Tibial artery (tissue), 4 donors: ENCODE results near the gene LRPPRC.

Experiments used
- DNase-seq, 2 donors: peaks; one replicate each; pipeline ENCODE4 v3.0.0-alpha.2; 2019
- H3K27ac ChIP-seq, 2 donors: fragments of 200-600 bp; sonication (generic) in 1 of 2; 1 replicate in 1 of 2; 2 replicates in 1 of 2; pipeline ENCODE4 v1.5.1; 2018 to 2019; ENCODE audit warnings: mild to moderate bottlenecking in 1 of 2
- H3K27me3 ChIP-seq, 2 donors: fragments of 200-600 bp; sonication (generic) in 1 of 2; one replicate each; pipeline versions ENCODE4 v1.5.1 to v1.6.0; 2016 to 2019
- H3K36me3 ChIP-seq, 3 donors: fragments of 200-600 bp; sonication (generic) in 2 of 3; one replicate each; pipeline ENCODE4 v1.5.1; 2016 to 2019; ENCODE audit warnings: mild to moderate bottlenecking in 2 of 3
- H3K4me1 ChIP-seq, 4 donors: fragments of 200-600 bp; sonication (generic) in 2 of 4; 1 replicate in 3 of 4; 2 replicates in 1 of 4; pipeline ENCODE4 v1.5.1; 2016 to 2019
- H3K4me3 ChIP-seq, 2 donors: fragments of 200-600 bp; sonication (generic) in 1 of 2; 1 replicate in 1 of 2; 2 replicates in 1 of 2; pipeline ENCODE4 v1.5.1; 2018 to 2019; ENCODE audit warnings: mild to moderate bottlenecking in 2 of 2
- H3K9me3 ChIP-seq, 3 donors: fragments of 200-600 bp; sonication (generic) in 1 of 3; one replicate each; pipeline ENCODE4 v1.5.1; 2016 to 2019
- intact Hi-C: fragments of 100-400 bp; cut with DNase I; formaldehyde crosslinking; loops from one replicate; pipeline ENCODE4 v1.15.0; 2023; ENCODE audit warnings: low total_unique reads
- TF ChIP-seq, protein P1 (sequence below), 2 experiments: fragments of 200-600 bp in 1 of 2; fragments of 450-650 bp in 1 of 2; IDR thresholded peaks; one replicate each; pipeline ENCODE4 v1.5.1; 2017 to 2019; ENCODE audit warnings: antibody characterized with exemption in 2 of 2, mild to moderate bottlenecking in 1 of 2, moderate library complexity in 1 of 2

The LRPPRC gene

GRCh38 chr2:44009136-44009735 is 13.4 kb upstream of the LRPPRC start:
- H3K9me3 ChIP-seq, result no peaks in the 10 kb centered on the region
- H3K27ac ChIP-seq, result no peak overlapping the region
- TF ChIP-seq, protein P1, sequence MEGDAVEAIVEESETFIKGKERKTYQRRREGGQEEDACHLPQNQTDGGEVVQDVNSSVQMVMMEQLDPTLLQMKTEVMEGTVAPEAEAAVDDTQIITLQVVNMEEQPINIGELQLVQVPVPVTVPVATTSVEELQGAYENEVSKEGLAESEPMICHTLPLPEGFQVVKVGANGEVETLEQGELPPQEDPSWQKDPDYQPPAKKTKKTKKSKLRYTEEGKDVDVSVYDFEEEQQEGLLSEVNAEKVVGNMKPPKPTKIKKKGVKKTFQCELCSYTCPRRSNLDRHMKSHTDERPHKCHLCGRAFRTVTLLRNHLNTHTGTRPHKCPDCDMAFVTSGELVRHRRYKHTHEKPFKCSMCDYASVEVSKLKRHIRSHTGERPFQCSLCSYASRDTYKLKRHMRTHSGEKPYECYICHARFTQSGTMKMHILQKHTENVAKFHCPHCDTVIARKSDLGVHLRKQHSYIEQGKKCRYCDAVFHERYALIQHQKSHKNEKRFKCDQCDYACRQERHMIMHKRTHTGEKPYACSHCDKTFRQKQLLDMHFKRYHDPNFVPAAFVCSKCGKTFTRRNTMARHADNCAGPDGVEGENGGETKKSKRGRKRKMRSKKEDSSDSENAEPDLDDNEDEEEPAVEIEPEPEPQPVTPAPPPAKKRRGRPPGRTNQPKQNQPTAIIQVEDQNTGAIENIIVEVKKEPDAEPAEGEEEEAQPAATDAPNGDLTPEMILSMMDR (IDR thresholded peaks at IDR 0.05), result no peak
- no peak overlapping the region for H3K4me3 ChIP-seq
- H3K27me3 ChIP-seq, result peaks cover 0 to 8% of the 10 kb centered on the region in 2 donors
- H3K36me3 ChIP-seq, result no peaks in the 10 kb centered on the region
- intact Hi-C loops, result no loop called here
- DNase-seq, result no peak
- H3K4me1 ChIP-seq, result no peaks in the 10 kb centered on the region

DNA sequence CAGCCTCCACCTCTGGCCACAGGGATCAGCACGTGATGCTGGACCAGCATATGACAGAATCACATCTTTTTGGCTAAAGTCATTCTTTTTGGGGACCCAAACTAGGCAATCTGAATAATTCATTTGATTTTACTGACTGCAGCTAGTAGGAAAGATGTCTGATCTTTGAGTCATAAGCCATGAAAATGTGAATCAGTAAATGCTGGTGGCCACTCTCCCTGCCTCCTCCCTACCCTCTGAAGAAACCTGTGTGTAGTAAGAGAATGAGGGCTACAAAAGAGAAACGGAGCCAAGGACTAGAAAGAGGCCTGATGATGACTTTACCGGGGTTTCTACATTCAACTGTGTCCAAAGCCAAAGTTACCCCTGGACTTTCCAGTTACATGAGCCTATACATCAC is 10.1 kb upstream of the LRPPRC start:
- TF ChIP-seq, protein P1 (IDR thresholded peaks at IDR 0.05), result no peak
- intact Hi-C loops, result no loop called here
- Histone ChIP-seq H3K4me3 (no peak overlapping the region), H3K27me3 (peaks cover 0 to 4% of the 10 kb centered on the region in 2 donors), H3K4me1 (no peaks in the 10 kb centered on the region), H3K36me3 (no peaks in the 10 kb centered on the region), H3K9me3 (no peaks in the 10 kb centered on the region), H3K27ac (no peak overlapping the region)
- no peak for DNase-seq

- Histone ChIP-seq H3K9me3 (no peaks in the 10 kb centered on the region), H3K4me1 (no peaks in the 10 kb centered on the region), H3K4me3 (no peak overlapping the region), H3K27ac (no peak overlapping the region), H3K36me3 (no peaks in the 10 kb centered on the region), H3K27me3 (peaks cover 0 to 4% of the 10 kb centered on the region in 2 donors)
- intact Hi-C loops, result no loop called here
- no peak for DNase-seq
- TF ChIP-seq, protein P1 (IDR thresholded peaks at IDR 0.05), result no peak
Measured at GRCh38 chr2:44004735-44005602, 9.2 kb upstream of the LRPPRC start.

DNA sequence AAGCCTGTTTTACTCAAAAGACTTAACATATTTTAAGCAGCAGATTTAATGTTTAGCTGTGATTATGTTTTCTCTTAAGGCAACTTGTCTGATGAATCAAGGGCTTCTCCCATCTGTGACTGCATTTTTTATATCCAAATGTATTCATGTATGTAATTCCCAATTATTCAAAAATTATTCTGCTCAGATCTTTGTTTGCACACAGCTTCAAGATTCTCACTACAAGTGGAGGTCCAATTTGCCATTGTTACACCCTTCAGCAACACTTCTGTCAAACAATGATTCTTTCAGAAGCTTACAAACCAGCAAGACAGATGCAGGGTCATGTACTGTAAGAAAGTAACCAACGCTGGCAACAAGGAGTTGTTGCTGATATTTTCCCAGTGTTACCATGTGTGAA is 5.9 kb upstream of the LRPPRC start:
- no peak for DNase-seq
- Histone ChIP-seq H3K9me3 (no peaks in the 10 kb centered on the region), H3K36me3 (no peaks in the 10 kb centered on the region), H3K27me3 (peaks cover 0 to 4% of the 10 kb centered on the region in 2 donors), H3K4me3 (no peak overlapping the region), H3K4me1 (peaks cover 0 to under 1% (median 0%) of the 10 kb centered on the region in 4 donors), H3K27ac (no peak overlapping the region)
- TF ChIP-seq, protein P1 (IDR thresholded peaks at IDR 0.05), result no peak
- intact Hi-C loops, result no loop called here

DNA sequence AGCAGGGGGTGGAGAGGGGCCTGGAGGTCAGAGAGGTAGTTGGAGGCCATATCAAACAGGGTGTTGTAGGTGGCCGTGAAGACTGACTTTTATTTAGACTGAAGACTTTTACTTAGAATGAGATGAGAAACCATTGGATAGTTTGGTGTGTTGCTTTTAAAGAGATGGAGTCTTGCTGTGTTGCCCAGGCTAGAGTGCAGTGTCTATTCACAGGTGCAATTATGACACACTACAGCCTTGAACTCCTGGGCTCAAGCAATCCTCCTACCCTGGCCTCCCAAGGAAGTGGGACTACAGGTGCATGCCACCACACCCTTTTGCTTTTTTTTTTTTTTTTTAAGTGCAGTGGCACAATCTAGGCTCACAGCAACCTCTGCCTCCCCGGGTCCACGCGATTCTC is 2.5 kb upstream of the LRPPRC start:
- TF ChIP-seq, protein P1 (IDR thresholded peaks at IDR 0.05), result no peak
- Histone ChIP-seq H3K36me3 (no peaks in the 10 kb centered on the region), H3K9me3 (no peaks in the 10 kb centered on the region), H3K27me3 (peaks cover 0 to 4% of the 10 kb centered on the region in 2 donors), H3K4me1 (peaks cover 0 to 23% (median 18%) of the 10 kb centered on the region in 4 donors), H3K4me3 (no peak overlapping the region), H3K27ac (no peak overlapping the region)
- intact Hi-C loops, result no loop called here
- DNase-seq, result no peak
